K562 (cell line): Measurements from ENCODE around the gene WDR27. TPM values are rescaled to one million over a fixed set of nuclear protein-coding genes. Genes with fewer than 3 reads are reported as not detected.

Experiments
- ATAC-seq: fragments of 200-7000 bp; cut with Tn5 transposase; 3 replicates; pipeline ENCODE4 v1.9.1; 2020; ENCODE audit warnings: moderate library complexity
- BruUV-seq: library from RNA; stranded (reverse); fragments of 400-500 nt; replicated peaks from 2 replicates; lab custom pipeline; 2021; lab: Mats Ljungman, UMichigan
- CTCF ChIA-PET: fragments of 300-600 bp; formaldehyde crosslinking; extraction: SDS; loops from one replicate; lab custom pipeline; 2021; ENCODE audit warnings: low intra/inter-chr PET ratio; lab: Yijun Ruan, JAX
- POLR2A ChIA-PET: fragments of 300-600, 350-650 bp; sonication (Branson Sonifier 250); formaldehyde crosslinking; extraction: SDS; loops from one replicate; lab custom pipeline; 2021; ENCODE audit warnings: antibody characterized with exemption, inconsistent platforms; lab: Yijun Ruan, JAX
- DNase-seq, 4 experiments: peaks; one replicate each; pipeline versions ENCODE4 v3.0.0 to v3.0.0-alpha.2; 2011 to 2018; ENCODE audit warnings: low spot score in 3 of 4, mixed read lengths in 3 of 4; ENCODE audit errors: extremely low read depth in 1 of 4
- FAIRE-seq: peaks from 2 replicates; lab custom pipeline; 2011; peaks lifted over from hg19 to GRCh38; lab: Jason Lieb, UNC
- H2AFZ ChIP-seq: 2 replicates; pipeline ENCODE4 v1.6.0; 2011; ENCODE audit warnings: low read depth, low read length, control low read depth, inconsistent platforms
- H3K27ac ChIP-seq: fragments of 200-600 bp; 3 replicates; pipeline ENCODE4 v1.8.0; 2011; ENCODE audit warnings: low read depth, mild to moderate bottlenecking, control low read depth, inconsistent platforms, low read length, moderate library complexity, mixed read lengths; ENCODE audit errors: extremely low read depth
- H3K27me3 ChIP-seq, 2 experiments: fragments of 300-600 bp in 1 of 2; 2 replicates in 1 of 2; 3 replicates in 1 of 2; pipeline versions ENCODE4 v1.6.0 to v1.8.0; 2011; ENCODE audit warnings: inconsistent platforms in 2 of 2, low read length in 2 of 2, mild to moderate bottlenecking in 1 of 2, mixed read lengths in 1 of 2, moderate library complexity in 1 of 2; ENCODE audit not compliant: control insufficient read depth in 2 of 2, insufficient read depth in 2 of 2
- H3K36me3 ChIP-seq: fragments of 300-600 bp; 3 replicates; pipeline ENCODE4 v1.8.0; 2011; ENCODE audit warnings: mild to moderate bottlenecking, low read length, inconsistent platforms; ENCODE audit not compliant: control insufficient read depth, insufficient read depth
- H3K4me1 ChIP-seq, 2 experiments: fragments of 200-600 bp in 1 of 2; replicated peaks in 1 of 2; 2 replicates in 1 of 2; 3 replicates in 1 of 2; pipeline versions ENCODE4 v1.5.1 to v1.8.0; 2011; ENCODE audit warnings: inconsistent platforms in 2 of 2, low read length in 2 of 2, mild to moderate bottlenecking in 1 of 2, mixed read lengths in 1 of 2, moderate library complexity in 1 of 2; ENCODE audit not compliant: control insufficient read depth in 2 of 2, insufficient read depth in 2 of 2
- H3K4me2 ChIP-seq: 2 replicates; pipeline ENCODE4 v1.6.1; 2011; ENCODE audit warnings: low read length, control low read depth, inconsistent platforms, mixed read lengths; ENCODE audit not compliant: insufficient read depth
- H3K4me3 ChIP-seq: fragments of 200-600 bp; sonication (generic), shearing (Covaris generic); 2 replicates; pipeline ENCODE4 v1.5.1; 2016; ENCODE audit warnings: control low read depth, inconsistent platforms
- H3K79me2 ChIP-seq: fragments of 200-600 bp; 3 replicates; pipeline ENCODE4 v1.8.0; 2011; ENCODE audit warnings: low read length, inconsistent platforms; ENCODE audit not compliant: control insufficient read depth, insufficient read depth
- H3K9ac ChIP-seq, 2 experiments: 2 replicates each; pipeline versions ENCODE4 v1.6.0 to v1.6.1; 2011; ENCODE audit warnings: low read depth in 2 of 2, low read length in 2 of 2, control low read depth in 1 of 2, inconsistent platforms in 1 of 2, mild to moderate bottlenecking in 1 of 2, mixed read lengths in 1 of 2; ENCODE audit not compliant: insufficient read depth in 1 of 2
- H3K9me1 ChIP-seq: one replicate; pipeline ENCODE4 v1.6.0; 2011; ENCODE audit warnings: inconsistent platforms, mild to moderate bottlenecking, low read length, moderate library complexity; ENCODE audit not compliant: control insufficient read depth, insufficient read depth
- H3K9me3 ChIP-seq: replicated peaks from 2 replicates; pipeline ENCODE4 v1.5.1; 2011; ENCODE audit warnings: low read depth, low read length, inconsistent platforms; ENCODE audit not compliant: control insufficient read depth, insufficient read depth
- H4K20me1 ChIP-seq: replicated peaks from 2 replicates; pipeline ENCODE4 v1.6.1; 2011; ENCODE audit warnings: low read length, inconsistent platforms, mixed read lengths; ENCODE audit not compliant: control insufficient read depth, insufficient read depth
- COPS2 ChIP-seq: fragments of 450-650 bp; conservative IDR thresholded peaks from 2 replicates; pipeline ENCODE4 v1.6.1; 2016; ENCODE audit warnings: mild to moderate bottlenecking, moderate library complexity
- CTBP1 ChIP-seq: fragments of 450-650 bp; IDR thresholded peaks from 2 replicates; pipeline ENCODE4 v1.6.1; 2016; ENCODE audit warnings: borderline replicate concordance
- ELF1 ChIP-seq: fragments of 200-800 bp; sonication (Bioruptor generic); IDR thresholded peaks from 2 replicates; pipeline ENCODE4 v1.6.1; 2016; ENCODE audit warnings: missing genetic modification characterization, missing compliant biosample characterization
- ZNF263 ChIP-seq: sonication (generic); formaldehyde crosslinking; IDR thresholded peaks from 2 replicates; pipeline ENCODE4 v1.8.0; 2022; ENCODE audit warnings: mild to moderate bottlenecking, missing genetic modification reagents, borderline replicate concordance
- WGBS: fragments of 100-300 bp; shearing (Covaris generic); methylation state at CpG from one replicate; pipeline ENCODE4 v1.1.6; 2016; ENCODE audit warnings: low coverage, mixed read lengths; ENCODE audit not compliant: insufficient coverage; ENCODE audit errors: missing lambda C conversion rate; 5-methylcytosine and 5-hydroxymethylcytosine counted together
- in situ Hi-C: fragments of 300-500 bp; cut with MboI; formaldehyde crosslinking; loops from 4 replicates; pipeline ENCODE4 v1.15.0; 2018; ENCODE audit warnings: inconsistent platforms, mixed read lengths
- intact Hi-C: fragments of 100-400 bp; cut with micrococcal nuclease; formaldehyde crosslinking; loops from 2 replicates; pipeline ENCODE4 v1.14.2; 2022
- polyA plus RNA-seq, 8 experiments: library from polyadenylated mRNA; depleted of rRNA in 4 of 8; stranded (reverse) in 5 of 8; unstranded in 3 of 8; fragments of >200 nt; fragmentation: Nextera tagmentation in 2 of 8; fragmentation: Illumina TruSeq in 1 of 8; extraction: Ambion mirVana in 2 of 8; extraction: Trizol in 1 of 8; gene quantifications; 2 replicates each; pipeline versions ENCODE4 v1.2.1 to v1.2.3, GENCODE V29; 2011 to 2014; ENCODE audit warnings: inconsistent platforms in 1 of 8, missing spikeins in 1 of 8
- total RNA-seq, 7 experiments: library from RNA; depleted of rRNA in 6 of 7; stranded (reverse); fragments of >200 nt in 6 of 7; fragmentation: Illumina TruSeq in 2 of 7; extraction: Trizol in 2 of 7; gene quantifications; 2 replicates each; pipeline versions ENCODE4 v1.2.1 to v1.2.3, GENCODE V29; 2011 to 2021; ENCODE audit warnings: low replicate concordance in 1 of 7

WDR27 gene
- total and polyA plus RNA-seq, 9 of the 15 experiments (the other 6 are each of a cell fraction or from before 2014, with no cell fraction given): 4.3 to 77.2 (median 22.7) TPM

- H3K27me3 ChIP-seq: no peaks in the 10 kb centered on the region
- peaks cover 15 to 19% of the 10 kb centered on the region in 2 experiments; a peak in 4 of 5 replicates for H3K4me1 ChIP-seq
- H3K79me2 ChIP-seq: peaks cover 10% of the 10 kb centered on the region; the same call in 2 of the 3 replicates
- H3K27ac ChIP-seq: no peak overlapping the region
- intact Hi-C loops (no loop called here), in situ Hi-C loops (no loop called here)
- no peak for ATAC-seq
- ChIA-PET CTCF (no interaction called here), POLR2A (no interaction called here)
- no peak for FAIRE-seq
- H3K4me3 ChIP-seq: no peak overlapping the region
- no peaks in the 10 kb centered on the region for H3K36me3 ChIP-seq
- no peaks in the 10 kb centered on the region for H3K9me3 ChIP-seq
- no peak overlapping the region for H2AFZ ChIP-seq
- no peaks in the 10 kb centered on the region for H4K20me1 ChIP-seq
- WGBS: 80% methylated on average over 1 of the region's 1 CpG
- H3K9me1 ChIP-seq: no peaks in the 10 kb centered on the region
- H3K9ac ChIP-seq: no peak overlapping the region
- H3K4me2 ChIP-seq: no peak overlapping the region
- no peak for DNase-seq
- no peak for TF ChIP-seq ELF1
- TF ChIP-seq ZNF263 (CRISPR knock-in tag): peak; percentile 79
- no TSS peak for BruUV-seq
Measured at GRCh38 chr6:169455470-169455869, 246.4 kb downstream of the WDR27 start.

DNA sequence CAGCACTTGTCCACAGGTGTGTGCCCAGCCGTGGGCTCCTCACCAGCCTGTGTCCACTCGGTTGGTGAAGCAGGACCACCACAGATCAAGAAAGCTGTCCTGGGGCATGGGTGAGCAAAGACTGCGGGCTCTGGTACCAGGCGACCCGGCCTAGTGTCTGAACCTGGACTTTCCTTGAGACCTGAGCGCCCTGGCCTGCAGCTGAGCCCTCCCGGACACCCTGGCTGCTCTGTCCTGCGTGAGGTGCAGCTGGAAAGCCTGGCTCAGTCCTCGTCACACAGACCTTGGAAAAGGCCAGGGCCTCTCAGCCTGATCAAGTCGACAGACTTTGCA lies 247.0 kb downstream of the WDR27 start:
- Histone ChIP-seq H3K36me3 (no peaks in the 10 kb centered on the region), H3K9me3 (no peaks in the 10 kb centered on the region), H3K4me2 (no peak overlapping the region; the same call in 1 of the 2 replicates), H4K20me1 (no peaks in the 10 kb centered on the region), H3K9me1 (no peaks in the 10 kb centered on the region), H3K79me2 (peaks cover 10% of the 10 kb centered on the region; the same call in 2 of the 3 replicates), H3K27me3 (no peaks in the 10 kb centered on the region), H3K27ac (no peak overlapping the region), H3K4me1 (peaks cover 19 to 20% of the 10 kb centered on the region in 2 experiments; a peak in 4 of 5 replicates), H3K4me3 (no peak overlapping the region), H3K9ac (peak overlapping the region in 1 of 2 experiments; percentile 42; a peak in 1 of 4 replicates), H2AFZ (no peak overlapping the region)
- POLR2A ChIA-PET: no interaction called here
- intact Hi-C loops (no loop called here), in situ Hi-C loops (no loop called here)
- WGBS: 41% methylated on average over 10 of the region's 10 CpGs
- no TSS peak for BruUV-seq
- CTCF ChIA-PET: no interaction called here
- FAIRE-seq: no peak
- ATAC-seq: no peak
- DNase-seq: no peak
- TF ChIP-seq CTBP1: 0 out of 2 replicates have a peak, but pooled peaks have one; percentile 3
- TF ChIP-seq COPS2: no peak
